ENCODE measurements around the gene KLF1.

DNA sequence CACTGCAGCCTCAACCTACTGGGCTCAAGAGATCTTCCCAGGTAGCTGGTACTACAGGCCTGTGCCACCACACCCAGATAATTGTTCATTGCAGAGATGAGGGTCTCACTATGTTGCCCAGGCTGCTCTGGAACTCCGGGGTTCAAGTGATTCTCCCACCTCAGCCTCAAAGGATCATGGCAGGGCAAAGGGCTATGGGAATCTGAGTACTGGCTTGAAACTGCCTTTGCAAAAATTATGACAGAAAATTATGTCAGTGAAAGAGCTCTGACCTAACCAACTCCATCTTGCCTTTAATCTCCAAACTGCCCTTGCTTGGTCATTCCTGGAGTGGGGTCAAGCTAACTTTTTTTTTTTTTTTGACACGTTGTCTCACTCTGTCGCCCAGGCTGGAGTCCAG lies 4.4 kb downstream of the KLF1 start:
- TF ChIP-seq, protein P1, sequence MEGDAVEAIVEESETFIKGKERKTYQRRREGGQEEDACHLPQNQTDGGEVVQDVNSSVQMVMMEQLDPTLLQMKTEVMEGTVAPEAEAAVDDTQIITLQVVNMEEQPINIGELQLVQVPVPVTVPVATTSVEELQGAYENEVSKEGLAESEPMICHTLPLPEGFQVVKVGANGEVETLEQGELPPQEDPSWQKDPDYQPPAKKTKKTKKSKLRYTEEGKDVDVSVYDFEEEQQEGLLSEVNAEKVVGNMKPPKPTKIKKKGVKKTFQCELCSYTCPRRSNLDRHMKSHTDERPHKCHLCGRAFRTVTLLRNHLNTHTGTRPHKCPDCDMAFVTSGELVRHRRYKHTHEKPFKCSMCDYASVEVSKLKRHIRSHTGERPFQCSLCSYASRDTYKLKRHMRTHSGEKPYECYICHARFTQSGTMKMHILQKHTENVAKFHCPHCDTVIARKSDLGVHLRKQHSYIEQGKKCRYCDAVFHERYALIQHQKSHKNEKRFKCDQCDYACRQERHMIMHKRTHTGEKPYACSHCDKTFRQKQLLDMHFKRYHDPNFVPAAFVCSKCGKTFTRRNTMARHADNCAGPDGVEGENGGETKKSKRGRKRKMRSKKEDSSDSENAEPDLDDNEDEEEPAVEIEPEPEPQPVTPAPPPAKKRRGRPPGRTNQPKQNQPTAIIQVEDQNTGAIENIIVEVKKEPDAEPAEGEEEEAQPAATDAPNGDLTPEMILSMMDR (IDR thresholded peaks at IDR 0.05; ENCODE audit: low read depth, low read length, poor library complexity, severe bottlenecking), result no peak
- no peak for TF ChIP-seq EZH2phosphoT487 (IDR thresholded peaks at IDR 0.05; ENCODE audit: borderline replicate concordance, low read length)
